Measurements from ENCODE around the gene MED14. TPM values are rescaled to one million over a fixed set of nuclear protein-coding genes. Genes with fewer than 3 reads are reported as not detected.

The MED14 gene
- total RNA-seq, 1 experiment from 2014 or later, result 57.4 TPM

- Mint-ChIP-seq H3K4me3 (ENCODE audit: low read depth, unreplicated experiment) (no peak overlapping the region), H3K27me3 (ENCODE audit: unreplicated experiment) (no peaks in the 10 kb centered on the region), H3K27ac (ENCODE audit: unreplicated experiment) (no peak overlapping the region), H3K36me3 (ENCODE audit: insufficient read depth, unreplicated experiment) (peaks cover 5% of the 10 kb centered on the region), H3K9me3 (ENCODE audit: low read depth, unreplicated experiment) (no peaks in the 10 kb centered on the region), H3K4me1 (ENCODE audit: low read depth, unreplicated experiment) (no peaks in the 10 kb centered on the region)
- intact Hi-C loops (cut with micrococcal nuclease; ENCODE audit: unreplicated experiment), result loop anchor here (5.0 kb wide), 1 partner anchor 464 kb away; no protein-coding TSS in a partner anchor
- CTCF ChIA-PET, result no interaction called here
- DNase-seq, result no peak
- BruUV-seq (replicated peaks), result no TSS peak
- no peak for TF ChIP-seq CTCF (IDR thresholded peaks at IDR 0.05; ENCODE audit: unreplicated experiment)
These were observed 81.8 kb downstream of the MED14 start for GRCh38 chrX:40653535-40653934.

- intact Hi-C loops (cut with micrococcal nuclease; ENCODE audit: unreplicated experiment), result loop anchor here (5.0 kb wide), 1 partner anchor 465 kb away; no protein-coding TSS in a partner anchor
These were observed 82.7 kb downstream of the MED14 start for GRCh38 chrX:40652664-40653063.

GRCh38 chrX:40651620-40652223 is 83.6 kb downstream of the MED14 start:
- no peaks in the 10 kb centered on the region for H3K27me3 Mint-ChIP-seq (ENCODE audit: unreplicated experiment)
- intact Hi-C loops (cut with micrococcal nuclease; ENCODE audit: unreplicated experiment), result loop anchor here (1.0 to 5.0 kb wide), 3 partner anchors 143 to 466 kb away; no protein-coding TSS in a partner anchor

More at GRCh38 chrX:40652664-40653063, 82.7 kb downstream of the MED14 start:
- CTCF ChIA-PET, result interaction anchor here (1.7 kb wide), 1 partner anchor 141 kb away, joined by 15 read pairs; no protein-coding TSS in a partner anchor
- Mint-ChIP-seq H3K4me3 (ENCODE audit: low read depth, unreplicated experiment) (no peak overlapping the region), H3K4me1 (ENCODE audit: low read depth, unreplicated experiment) (no peaks in the 10 kb centered on the region), H3K9me3 (ENCODE audit: low read depth, unreplicated experiment) (no peaks in the 10 kb centered on the region), H3K36me3 (ENCODE audit: insufficient read depth, unreplicated experiment) (peaks cover 8% of the 10 kb centered on the region), H3K27me3 (ENCODE audit: unreplicated experiment) (no peaks in the 10 kb centered on the region), H3K27ac (ENCODE audit: unreplicated experiment) (no peak overlapping the region)
- no peak for DNase-seq
- TF ChIP-seq CTCF (IDR thresholded peaks at IDR 0.05; ENCODE audit: unreplicated experiment), result no peak
- BruUV-seq (replicated peaks), result no TSS peak

More at GRCh38 chrX:40651620-40652223, 83.6 kb downstream of the MED14 start:
- Mint-ChIP-seq H3K27ac (ENCODE audit: unreplicated experiment) (peak overlapping the region; percentile 20), H3K36me3 (ENCODE audit: insufficient read depth, unreplicated experiment) (peaks cover 17% of the 10 kb centered on the region), H3K4me3 (ENCODE audit: low read depth, unreplicated experiment) (no peak overlapping the region), H3K4me1 (ENCODE audit: low read depth, unreplicated experiment) (no peaks in the 10 kb centered on the region), H3K9me3 (ENCODE audit: low read depth, unreplicated experiment) (no peaks in the 10 kb centered on the region)
- peak; percentile 71 for DNase-seq
- peak; percentile 25 for TF ChIP-seq CTCF (IDR thresholded peaks at IDR 0.05; ENCODE audit: unreplicated experiment)
- CTCF ChIA-PET, result interaction anchor here (0.5 to 1.7 kb wide), 3 partner anchors 142 to 722 kb away, joined by 6 to 15 read pairs (median 6); no protein-coding TSS in a partner anchor
- BruUV-seq (replicated peaks), result no TSS peak
